Motor neuron (in vitro differentiated cells): ENCODE results near the gene OLR1. TPM values are rescaled to one million over a fixed set of nuclear protein-coding genes. Genes with fewer than 3 reads are reported as not detected.
A peak's percentile ranks its signal among the peaks of the same experiment; 100 is the strongest.
"Not testable (repeated sequence)": the region's sequence is repeated elsewhere in the genome, so short reads cannot be mapped to it uniquely, and the experiment has no call there.

ENCODE experiments used
- ATAC-seq, 8 experiments: fragments of 200-7000 bp; cut with Tn5 transposase; replicated peaks in 6 of 8; 2 replicates each; pipeline ENCODE4 v1.8.0; 2021; ENCODE audit warnings: mild to moderate bottlenecking in 8 of 8, moderate library complexity in 8 of 8
- H3K27ac ChIP-seq, 2 donors: fragments of 250-450 bp; sonication (Bioruptor Pico); 2 replicates each; pipeline ENCODE4 v1.9.0; 2021; ENCODE audit warnings: antibody characterized with exemption in 2 of 2, mild to moderate bottlenecking in 2 of 2, moderate library complexity in 1 of 2
- H3K4me1 ChIP-seq, 2 donors: fragments of 250-450 bp; sonication (Bioruptor Pico); replicated peaks in 1 of 2; 2 replicates each; pipeline ENCODE4 v1.6.1; 2021; ENCODE audit warnings: antibody characterized with exemption in 2 of 2, mild to moderate bottlenecking in 2 of 2, moderate library complexity in 1 of 2
- H3K4me3 ChIP-seq, 5 donors: fragments of 250-450 bp; sonication (Bioruptor Pico); 2 replicates each; pipeline ENCODE4 v1.9.0; 2021; ENCODE audit warnings: antibody characterized with exemption in 5 of 5, mild to moderate bottlenecking in 5 of 5, moderate library complexity in 4 of 5
- WGBS, 10 experiments: fragments of 450-650 bp; shearing (Covaris generic); methylation state at CpG; one replicate each; pipeline ENCODE4 v1.0.0; 2022; 5-methylcytosine and 5-hydroxymethylcytosine counted together
- in situ Hi-C, 9 experiments: fragments of 400-800 bp; cut with MboI; loops; one replicate each; pipeline ENCODE4 v1.15.0; 2021; ENCODE audit warnings: low sequenced_read_pairs in 9 of 9, low pct_unique_long_range_greater_than_20kb in 2 of 9; ENCODE audit not compliant: unreplicated experiment in 9 of 9
- total RNA-seq, 8 experiments: library from RNA; unstranded; fragments of 300-600 nt; gene quantifications; 2 replicates each; pipeline versions ENCODE4 v1.2.3 to v1.2.4, GENCODE V29; 2022

The OLR1 gene
- total RNA-seq, 8 experiments from 2014 or later: 0.47 to 1.4 TPM; not detected in 6

- in situ Hi-C loops: no loop called here
- peak in 4 of 8 experiments; percentile 0 to 5 (median 2) for ATAC-seq
- H3K4me3 ChIP-seq: no peak overlapping the region
- peak overlapping the region in 1 of 2 donors; percentile 92 for H3K27ac ChIP-seq
- peaks cover 10 to 11% of the 10 kb centered on the region in 2 donors for H3K4me1 ChIP-seq
- WGBS, 10 experiments: 89 to 100% (median 94%) methylated on average over 1 to 15 of the region's 25 CpGs; no CpG with 5 or more reads in 2 of the 10 experiments
Observed at GRCh38 chr12:10211101-10211939, 39.4 kb upstream of the OLR1 start.

GRCh38 chr12:10210225-10210624, 38.3 kb upstream of the OLR1 start:
- 84 to 100% (median 93%) methylated on average over 1 to 14 of the region's 15 CpGs for WGBS, 10 experiments
- ATAC-seq: no peak
- H3K4me3 ChIP-seq: no peak overlapping the region
- H3K4me1 ChIP-seq: peaks cover 6 to 7% of the 10 kb centered on the region in 2 donors
- H3K27ac ChIP-seq: no peak overlapping the region
- in situ Hi-C loops: no loop called here

GRCh38 chr12:10207136-10207535, 35.2 kb upstream of the OLR1 start:
- no peak for ATAC-seq
- in situ Hi-C loops: no loop called here
- 15 to 100% (median 49%) methylated on average over 1 to 2 of the region's 2 CpGs; no CpG with 5 or more reads in 1 of the 10 experiments for WGBS, 10 experiments

GRCh38 chr12:10205220-10205807, 33.4 kb upstream of the OLR1 start:
- WGBS, 10 experiments: 31 to 100% (median 83%) methylated on average over 1 to 3 of the region's 3 CpGs; no CpG with 5 or more reads in 1 of the 10 experiments
- in situ Hi-C loops: no loop called here
- no peaks in the 10 kb centered on the region for H3K4me1 ChIP-seq
- ATAC-seq: no peak
- H3K27ac ChIP-seq: no peak overlapping the region
- no peak overlapping the region for H3K4me3 ChIP-seq

More at GRCh38 chr12:10207136-10207535, 35.2 kb upstream of the OLR1 start:
- Histone ChIP-seq H3K4me1 (peaks cover 0 to 2% of the 10 kb centered on the region in 2 donors), H3K27ac (no peak overlapping the region), H3K4me3 (no peak overlapping the region)

GRCh38 chr12:10204495-10204894, 32.6 kb upstream of the OLR1 start:
- in situ Hi-C loops, ATAC-seq: not testable (repeated sequence)
- 33 to 100% (median 70%) methylated on average over 1 to 2 of the region's 2 CpGs; no CpG with 5 or more reads in 3 of the 10 experiments for WGBS, 10 experiments

GRCh38 chr12:10197879-10198278, 25.9 kb upstream of the OLR1 start:
- in situ Hi-C loops: no loop called here
- ATAC-seq: no peak
- H3K4me1 ChIP-seq: no peaks in the 10 kb centered on the region
- H3K4me3 ChIP-seq: no peak overlapping the region
- WGBS, 10 experiments: 43 to 100% (median 86%) methylated on average over 1 to 5 of the region's 5 CpGs; no CpG with 5 or more reads in 2 of the 10 experiments
- H3K27ac ChIP-seq: no peak overlapping the region

More at GRCh38 chr12:10204495-10204894, 32.6 kb upstream of the OLR1 start:
- H3K27ac ChIP-seq, H3K4me3 ChIP-seq, H3K4me1 ChIP-seq: not testable (repeated sequence)

GRCh38 chr12:10196210-10196609, 24.3 kb upstream of the OLR1 start:
- no peak for ATAC-seq
- in situ Hi-C loops: no loop called here
- H3K4me1 ChIP-seq: no peaks in the 10 kb centered on the region
- 77 to 100% (median 87%) methylated on average over 1 to 7 of the region's 10 CpGs; no CpG with 5 or more reads in 2 of the 10 experiments for WGBS, 10 experiments
- no peak overlapping the region for H3K4me3 ChIP-seq
- no peak overlapping the region for H3K27ac ChIP-seq

GRCh38 chr12:10194160-10194670, 22.3 kb upstream of the OLR1 start:
- Histone ChIP-seq H3K4me3 (no peak overlapping the region), H3K27ac (no peak overlapping the region), H3K4me1 (no peaks in the 10 kb centered on the region)
- no peak for ATAC-seq
- WGBS, 10 experiments: 57 to 100% (median 80%) methylated on average over 1 to 2 of the region's 3 CpGs; no CpG with 5 or more reads in 5 of the 10 experiments
- in situ Hi-C loops: no loop called here

- in situ Hi-C loops: no loop called here
- Histone ChIP-seq H3K27ac (no peak overlapping the region), H3K4me1 (no peaks in the 10 kb centered on the region), H3K4me3 (no peak overlapping the region)
- peak in 5 of 8 experiments; percentile 43 to 86 (median 84) for ATAC-seq
- WGBS, 10 experiments: 0 to 100% (median 0%) methylated on average over 1 to 2 of the region's 2 CpGs; no CpG with 5 or more reads in 3 of the 10 experiments
Observed at GRCh38 chr12:10191865-10192264, 19.9 kb upstream of the OLR1 start.

- in situ Hi-C loops: no loop called here
- H3K27ac ChIP-seq: no peak overlapping the region
- no peak overlapping the region for H3K4me3 ChIP-seq
- WGBS, 10 experiments: 21 to 100% (median 57%) methylated on average over 3 to 12 of the region's 13 CpGs; no CpG with 5 or more reads in 1 of the 10 experiments
- H3K4me1 ChIP-seq: no peaks in the 10 kb centered on the region
- ATAC-seq: peak; percentile 75 to 98 (median 87)
Observed at GRCh38 chr12:10190558-10191388, 18.8 kb upstream of the OLR1 start.

- no peak for ATAC-seq
- Histone ChIP-seq H3K4me1 (no peaks in the 10 kb centered on the region), H3K27ac (no peak overlapping the region), H3K4me3 (no peak overlapping the region)
- WGBS, 10 experiments: 50 to 100% (median 89%) methylated on average over 1 to 4 of the region's 5 CpGs; no CpG with 5 or more reads in 3 of the 10 experiments
- in situ Hi-C loops: no loop called here
Observed at GRCh38 chr12:10189653-10190052, 17.7 kb upstream of the OLR1 start.

- H3K27ac ChIP-seq, H3K4me3 ChIP-seq, H3K4me1 ChIP-seq, ATAC-seq, in situ Hi-C loops: not testable (repeated sequence)
- 76 to 96% (median 87%) methylated on average over 3 to 6 of the region's 6 CpGs; no CpG with 5 or more reads in 1 of the 10 experiments for WGBS, 10 experiments
Observed at GRCh38 chr12:10186958-10187357, 15.0 kb upstream of the OLR1 start.
